HCT116 (cell line): ENCODE results near the gene CSN3. TPM values are rescaled to one million over a fixed set of nuclear protein-coding genes. Genes with fewer than 3 reads are reported as not detected.

Source experiments
- ATAC-seq: fragments of 200-7000 bp; cut with Tn5 transposase; 2 replicates; pipeline ENCODE4 v1.9.1; 2020; ENCODE audit warnings: mild to moderate bottlenecking, moderate library complexity
- BruUV-seq: library from RNA; stranded (reverse); fragments of 400-500 nt; replicated peaks from 2 replicates; lab custom pipeline; 2021; lab: Mats Ljungman, UMichigan
- CTCF ChIA-PET: fragments of 300-600 bp; sonication (Branson Sonifier 250); formaldehyde crosslinking; loops from one replicate; lab custom pipeline; 2021; ENCODE audit warnings: antibody characterized with exemption; lab: Charles Lee
- POLR2A ChIA-PET: fragments of 300-600, 350-600 bp; sonication (Branson Sonifier 250); formaldehyde crosslinking; loops from one replicate; lab custom pipeline; 2021; ENCODE audit warnings: antibody characterized with exemption; lab: Charles Lee
- RAD21 ChIA-PET, 2 experiments: fragments of 300-600 bp; sonication (Branson Sonifier 250); formaldehyde crosslinking; loops; one replicate each; lab custom pipeline; 2023; ENCODE audit warnings: low total read pairs in 2 of 2; ENCODE audit not compliant: uncharacterized antibody in 2 of 2, unreplicated experiment in 2 of 2, low non-redundant PET in 1 of 2; lab: Charles Lee
- DNase-seq: peaks from one replicate; pipeline ENCODE4 v3.0.0-alpha.2; 2010; ENCODE audit warnings: low read depth, low spot score
- H2AFZ ChIP-seq: fragments of 200-600 bp; shearing (Covaris generic), sonication (generic); 2 replicates; pipeline ENCODE4 v1.6.1; 2017; ENCODE audit warnings: low read depth, mixed run types, mixed read lengths, antibody characterized with exemption, low read length; ENCODE audit not compliant: poor library complexity, severe bottlenecking
- H3K27ac ChIP-seq: 2 replicates; pipeline ENCODE4 v1.5.1; 2012; ENCODE audit warnings: low read depth, low read length
- H3K27me3 ChIP-seq: fragments of 200-600 bp; sonication (generic); 2 replicates; pipeline ENCODE4 v1.6.1; 2016; ENCODE audit warnings: mixed run types, low read length, mixed read lengths; ENCODE audit not compliant: insufficient read depth
- H3K36me3 ChIP-seq, 2 experiments: fragments of 200-500 bp in 1 of 2; fragments of 200-600 bp in 1 of 2; sonication (Bioruptor generic) in 1 of 2; sonication (generic) in 1 of 2; 2 replicates each; pipeline versions ENCODE4 v1.5.1 to v1.6.1; 2014 to 2016; ENCODE audit warnings: low read length in 2 of 2, inconsistent platforms in 1 of 2, mixed read lengths in 1 of 2, mixed run types in 1 of 2; ENCODE audit not compliant: insufficient read depth in 2 of 2, control insufficient read depth in 1 of 2
- H3K4me1 ChIP-seq, 2 experiments: fragments of 200-600 bp in 1 of 2; sonication (generic) in 1 of 2; 2 replicates each; pipeline versions ENCODE4 v1.5.1 to v1.6.1; 2012 to 2017; ENCODE audit warnings: low read length in 2 of 2, inconsistent platforms in 1 of 2, mild to moderate bottlenecking in 1 of 2, mixed read lengths in 1 of 2, mixed run types in 1 of 2, moderate library complexity in 1 of 2; ENCODE audit not compliant: insufficient read depth in 2 of 2, control insufficient read depth in 1 of 2
- H3K4me2 ChIP-seq: fragments of 200-600 bp; sonication (generic); 2 replicates; pipeline ENCODE4 v1.6.1; 2017; ENCODE audit warnings: mixed run types, low read length, mixed read lengths
- H3K4me3 ChIP-seq, 2 experiments: fragments of 200-600 bp in 1 of 2; sonication (generic) in 1 of 2; replicated peaks in 1 of 2; 2 replicates each; pipeline ENCODE4 v1.5.1; 2011 to 2016; ENCODE audit warnings: low read length in 2 of 2, control low read depth in 1 of 2, low read depth in 1 of 2, mild to moderate bottlenecking in 1 of 2, mixed read lengths in 1 of 2, mixed run types in 1 of 2
- H3K79me2 ChIP-seq: fragments of 200-600 bp; sonication (generic); 2 replicates; pipeline ENCODE4 v1.6.1; 2017; ENCODE audit warnings: mild to moderate bottlenecking, mixed run types, low read length, moderate library complexity, mixed read lengths; ENCODE audit not compliant: insufficient read depth
- H3K9ac ChIP-seq: fragments of 200-600 bp; sonication (generic); 2 replicates; pipeline ENCODE4 v1.6.1; 2016; ENCODE audit warnings: low read length, mixed read lengths
- H3K9me2 ChIP-seq: fragments of 200-600 bp; sonication (generic), shearing (Covaris generic); 2 replicates; pipeline ENCODE4 v1.6.1; 2017; ENCODE audit warnings: mixed run types, mild to moderate bottlenecking, moderate library complexity; ENCODE audit not compliant: insufficient read depth
- H3K9me3 ChIP-seq, 2 experiments: fragments of 200-500 bp in 1 of 2; fragments of 200-600 bp in 1 of 2; sonication (Bioruptor generic) in 1 of 2; sonication (generic) in 1 of 2; 2 replicates each; pipeline ENCODE4 v1.6.1; 2014 to 2017; ENCODE audit warnings: low read length in 2 of 2, mixed read lengths in 2 of 2, inconsistent platforms in 1 of 2, low read depth in 1 of 2, mild to moderate bottlenecking in 1 of 2, mixed run types in 1 of 2, moderate library complexity in 1 of 2; ENCODE audit not compliant: control insufficient read depth in 1 of 2, insufficient read depth in 1 of 2
- H4K20me1 ChIP-seq: fragments of 200-600 bp; sonication (generic), shearing (Covaris generic); 2 replicates; pipeline ENCODE4 v1.6.1; 2017; ENCODE audit warnings: mixed run types, mild to moderate bottlenecking, moderate library complexity; ENCODE audit not compliant: insufficient read depth
- CBX3 ChIP-seq: IDR thresholded peaks from 2 replicates; pipeline ENCODE4 v1.6.1; 2012; ENCODE audit warnings: low read depth
- CEBPB ChIP-seq: IDR thresholded peaks from 2 replicates; pipeline ENCODE4 v1.6.1; 2012; ENCODE audit warnings: low read depth
- ELF1 ChIP-seq: IDR thresholded peaks from 2 replicates; pipeline ENCODE4 v1.6.1; 2012; ENCODE audit warnings: low read depth, borderline replicate concordance
- EZH2 ChIP-seq: fragments of 200-600 bp; sonication (generic); IDR thresholded peaks from 2 replicates; pipeline ENCODE4 v1.6.1; 2017; ENCODE audit warnings: antibody characterized with exemption, mixed run types
- EZH2phosphoT487 ChIP-seq: fragments of 200-600 bp; IDR thresholded peaks from 2 replicates; pipeline ENCODE4 v1.6.1; 2018; ENCODE audit warnings: antibody characterized with exemption, borderline replicate concordance
- FOSL1 ChIP-seq: IDR thresholded peaks from 2 replicates; pipeline ENCODE4 v1.6.1; 2012; ENCODE audit warnings: low read depth
- JUND ChIP-seq: IDR thresholded peaks from 2 replicates; pipeline ENCODE4 v1.6.1; 2012
- POLR2A ChIP-seq: IDR thresholded peaks from 2 replicates; pipeline ENCODE4 v1.7.0; 2011; ENCODE audit warnings: borderline replicate concordance; ENCODE audit not compliant: insufficient read depth, insufficient read length; ENCODE audit errors: extremely low read depth
- RAD21 ChIP-seq: IDR thresholded peaks from 2 replicates; pipeline ENCODE4 v1.6.1; 2012; ENCODE audit warnings: low read depth, mild to moderate bottlenecking
- SIN3A ChIP-seq: IDR thresholded peaks from 2 replicates; pipeline ENCODE4 v1.6.1; 2012; ENCODE audit warnings: low read depth
- SP1 ChIP-seq: IDR thresholded peaks from 2 replicates; pipeline ENCODE4 v1.6.1; 2012; ENCODE audit warnings: low read depth
- SRF ChIP-seq: IDR thresholded peaks from 2 replicates; pipeline ENCODE4 v1.6.1; 2012; ENCODE audit warnings: low read depth
- YY1 ChIP-seq: IDR thresholded peaks from 2 replicates; pipeline ENCODE4 v1.6.1; 2011; ENCODE audit warnings: low read length, low read depth, moderate library complexity, mild to moderate bottlenecking; ENCODE audit not compliant: insufficient replicate concordance; ENCODE audit errors: extremely low read depth
- ZFX ChIP-seq: fragments of 450-650 bp; IDR thresholded peaks from 2 replicates; pipeline ENCODE4 v1.6.1; 2017
- intact Hi-C: fragments of 100-400 bp; cut with micrococcal nuclease; formaldehyde crosslinking; loops from 2 replicates; pipeline ENCODE4 v1.10.0; 2022
- total RNA-seq: library from RNA; stranded (reverse); gene quantifications from one replicate; pipeline ENCODE4 v1.2.1, GENCODE V29; 2021; ENCODE audit not compliant: unreplicated experiment
- TF ChIP-seq, protein P1 (sequence below): IDR thresholded peaks from 2 replicates; pipeline ENCODE4 v1.6.1; 2012
- TF ChIP-seq, protein P2 (sequence below): IDR thresholded peaks from 2 replicates; pipeline ENCODE4 v1.6.1; 2012; ENCODE audit warnings: low read depth
- TF ChIP-seq, protein P3 (sequence below), 3 experiments: fragments of 200-600 bp in 1 of 3; sonication (generic) in 1 of 3; IDR thresholded peaks in 2 of 3; conservative IDR thresholded peaks in 1 of 3; 2 replicates each; pipeline ENCODE4 v1.5.1; 2012 to 2017; ENCODE audit warnings: low read depth in 2 of 3, low read length in 2 of 3, antibody characterized with exemption in 1 of 3, borderline replicate concordance in 1 of 3, control low read depth in 1 of 3, mild to moderate bottlenecking in 1 of 3, mixed read lengths in 1 of 3, mixed run types in 1 of 3, moderate library complexity in 1 of 3; ENCODE audit not compliant: insufficient read depth in 1 of 3
- TF ChIP-seq, protein P4 (sequence below): IDR thresholded peaks from 2 replicates; pipeline ENCODE4 v1.6.1; 2011; ENCODE audit warnings: mild to moderate bottlenecking, low read length, moderate library complexity; ENCODE audit not compliant: insufficient replicate concordance; ENCODE audit errors: extremely low read depth

Gene CSN3
- total RNA-seq, 1 experiment from 2014 or later, result not detected

DNA sequence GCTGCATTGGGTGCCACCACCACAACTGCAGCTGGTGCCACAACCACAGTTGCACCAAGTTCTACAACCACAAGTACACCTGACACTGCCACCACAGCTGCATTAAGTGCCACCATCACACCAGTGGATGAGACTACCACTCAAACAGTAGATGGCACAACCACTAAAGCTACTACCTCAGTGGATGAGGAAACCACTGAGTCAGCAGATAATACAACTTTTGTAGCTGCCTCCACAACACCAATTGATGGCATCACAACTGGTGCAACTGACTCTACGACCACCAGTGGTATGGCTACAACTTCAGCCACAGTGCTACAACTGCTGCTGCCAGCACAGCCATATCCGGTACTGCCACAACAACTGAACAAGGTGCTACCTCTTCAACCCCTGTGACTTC is 57.2 kb downstream of the CSN3 start:
- ATAC-seq, result no peak
- no peaks in the 10 kb centered on the region for H3K27me3 ChIP-seq
- TF ChIP-seq FOSL1 (no peak), RAD21 (no peak), SRF (no peak), SP1 (no peak), ELF1 (no peak), JUND (no peak), ZFX (no peak), EZH2 (no peak), POLR2A (no peak), EZH2phosphoT487 (no peak), YY1 (no peak), CBX3 (no peak), SIN3A (no peak), CEBPB (no peak)
- TF ChIP-seq, protein P1, sequence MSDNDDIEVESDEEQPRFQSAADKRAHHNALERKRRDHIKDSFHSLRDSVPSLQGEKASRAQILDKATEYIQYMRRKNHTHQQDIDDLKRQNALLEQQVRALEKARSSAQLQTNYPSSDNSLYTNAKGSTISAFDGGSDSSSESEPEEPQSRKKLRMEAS, result no peak
- TF ChIP-seq, protein P2, sequence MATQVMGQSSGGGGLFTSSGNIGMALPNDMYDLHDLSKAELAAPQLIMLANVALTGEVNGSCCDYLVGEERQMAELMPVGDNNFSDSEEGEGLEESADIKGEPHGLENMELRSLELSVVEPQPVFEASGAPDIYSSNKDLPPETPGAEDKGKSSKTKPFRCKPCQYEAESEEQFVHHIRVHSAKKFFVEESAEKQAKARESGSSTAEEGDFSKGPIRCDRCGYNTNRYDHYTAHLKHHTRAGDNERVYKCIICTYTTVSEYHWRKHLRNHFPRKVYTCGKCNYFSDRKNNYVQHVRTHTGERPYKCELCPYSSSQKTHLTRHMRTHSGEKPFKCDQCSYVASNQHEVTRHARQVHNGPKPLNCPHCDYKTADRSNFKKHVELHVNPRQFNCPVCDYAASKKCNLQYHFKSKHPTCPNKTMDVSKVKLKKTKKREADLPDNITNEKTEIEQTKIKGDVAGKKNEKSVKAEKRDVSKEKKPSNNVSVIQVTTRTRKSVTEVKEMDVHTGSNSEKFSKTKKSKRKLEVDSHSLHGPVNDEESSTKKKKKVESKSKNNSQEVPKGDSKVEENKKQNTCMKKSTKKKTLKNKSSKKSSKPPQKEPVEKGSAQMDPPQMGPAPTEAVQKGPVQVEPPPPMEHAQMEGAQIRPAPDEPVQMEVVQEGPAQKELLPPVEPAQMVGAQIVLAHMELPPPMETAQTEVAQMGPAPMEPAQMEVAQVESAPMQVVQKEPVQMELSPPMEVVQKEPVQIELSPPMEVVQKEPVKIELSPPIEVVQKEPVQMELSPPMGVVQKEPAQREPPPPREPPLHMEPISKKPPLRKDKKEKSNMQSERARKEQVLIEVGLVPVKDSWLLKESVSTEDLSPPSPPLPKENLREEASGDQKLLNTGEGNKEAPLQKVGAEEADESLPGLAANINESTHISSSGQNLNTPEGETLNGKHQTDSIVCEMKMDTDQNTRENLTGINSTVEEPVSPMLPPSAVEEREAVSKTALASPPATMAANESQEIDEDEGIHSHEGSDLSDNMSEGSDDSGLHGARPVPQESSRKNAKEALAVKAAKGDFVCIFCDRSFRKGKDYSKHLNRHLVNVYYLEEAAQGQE, result no peak
- TF ChIP-seq, protein P3, sequence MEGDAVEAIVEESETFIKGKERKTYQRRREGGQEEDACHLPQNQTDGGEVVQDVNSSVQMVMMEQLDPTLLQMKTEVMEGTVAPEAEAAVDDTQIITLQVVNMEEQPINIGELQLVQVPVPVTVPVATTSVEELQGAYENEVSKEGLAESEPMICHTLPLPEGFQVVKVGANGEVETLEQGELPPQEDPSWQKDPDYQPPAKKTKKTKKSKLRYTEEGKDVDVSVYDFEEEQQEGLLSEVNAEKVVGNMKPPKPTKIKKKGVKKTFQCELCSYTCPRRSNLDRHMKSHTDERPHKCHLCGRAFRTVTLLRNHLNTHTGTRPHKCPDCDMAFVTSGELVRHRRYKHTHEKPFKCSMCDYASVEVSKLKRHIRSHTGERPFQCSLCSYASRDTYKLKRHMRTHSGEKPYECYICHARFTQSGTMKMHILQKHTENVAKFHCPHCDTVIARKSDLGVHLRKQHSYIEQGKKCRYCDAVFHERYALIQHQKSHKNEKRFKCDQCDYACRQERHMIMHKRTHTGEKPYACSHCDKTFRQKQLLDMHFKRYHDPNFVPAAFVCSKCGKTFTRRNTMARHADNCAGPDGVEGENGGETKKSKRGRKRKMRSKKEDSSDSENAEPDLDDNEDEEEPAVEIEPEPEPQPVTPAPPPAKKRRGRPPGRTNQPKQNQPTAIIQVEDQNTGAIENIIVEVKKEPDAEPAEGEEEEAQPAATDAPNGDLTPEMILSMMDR (IDR thresholded peaks at IDR 0.05 in 2 of 3, conservative IDR thresholded peaks at IDR 0.05 in 1 of 3; ENCODE audit: borderline replicate concordance in 1 of 3, insufficient read depth in 1 of 3, low read depth in 2 of 3, low read length in 2 of 3), result no peak
- TF ChIP-seq, protein P4, sequence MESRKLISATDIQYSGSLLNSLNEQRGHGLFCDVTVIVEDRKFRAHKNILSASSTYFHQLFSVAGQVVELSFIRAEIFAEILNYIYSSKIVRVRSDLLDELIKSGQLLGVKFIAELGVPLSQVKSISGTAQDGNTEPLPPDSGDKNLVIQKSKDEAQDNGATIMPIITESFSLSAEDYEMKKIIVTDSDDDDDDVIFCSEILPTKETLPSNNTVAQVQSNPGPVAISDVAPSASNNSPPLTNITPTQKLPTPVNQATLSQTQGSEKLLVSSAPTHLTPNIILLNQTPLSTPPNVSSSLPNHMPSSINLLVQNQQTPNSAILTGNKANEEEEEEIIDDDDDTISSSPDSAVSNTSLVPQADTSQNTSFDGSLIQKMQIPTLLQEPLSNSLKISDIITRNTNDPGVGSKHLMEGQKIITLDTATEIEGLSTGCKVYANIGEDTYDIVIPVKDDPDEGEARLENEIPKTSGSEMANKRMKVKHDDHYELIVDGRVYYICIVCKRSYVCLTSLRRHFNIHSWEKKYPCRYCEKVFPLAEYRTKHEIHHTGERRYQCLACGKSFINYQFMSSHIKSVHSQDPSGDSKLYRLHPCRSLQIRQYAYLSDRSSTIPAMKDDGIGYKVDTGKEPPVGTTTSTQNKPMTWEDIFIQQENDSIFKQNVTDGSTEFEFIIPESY, result no peak
- H3K79me2 ChIP-seq, result no peaks in the 10 kb centered on the region
- H4K20me1 ChIP-seq, result no peaks in the 10 kb centered on the region
- no peaks in the 10 kb centered on the region for H3K9me2 ChIP-seq
- no peaks in the 10 kb centered on the region for H3K36me3 ChIP-seq
- RAD21 ChIA-PET, result no interaction called here
- POLR2A ChIA-PET, result no interaction called here
- no peak for DNase-seq
- H3K4me1 ChIP-seq, result no peaks in the 10 kb centered on the region
- H3K27ac ChIP-seq, result no peak overlapping the region
- intact Hi-C loops, result no loop called here
- H3K9ac ChIP-seq, result no peak overlapping the region
- no peak overlapping the region for H3K4me2 ChIP-seq
- H2AFZ ChIP-seq, result no peak overlapping the region
- CTCF ChIA-PET, result no interaction called here
- H3K9me3 ChIP-seq, result no peaks in the 10 kb centered on the region
- no TSS peak for BruUV-seq
- H3K4me3 ChIP-seq, result no peak overlapping the region
